GM19463 (cell line): ENCODE results near the gene PTGDR2.

Experiments used
- ATAC-seq: cut with Tn5 transposase; IDR thresholded peaks from one replicate; pipeline ENCODE4 v1.9.1; 2021; ENCODE audit warnings: mild to moderate bottlenecking, moderate library complexity; ENCODE audit not compliant: unreplicated experiment

PTGDR2 gene

DNA sequence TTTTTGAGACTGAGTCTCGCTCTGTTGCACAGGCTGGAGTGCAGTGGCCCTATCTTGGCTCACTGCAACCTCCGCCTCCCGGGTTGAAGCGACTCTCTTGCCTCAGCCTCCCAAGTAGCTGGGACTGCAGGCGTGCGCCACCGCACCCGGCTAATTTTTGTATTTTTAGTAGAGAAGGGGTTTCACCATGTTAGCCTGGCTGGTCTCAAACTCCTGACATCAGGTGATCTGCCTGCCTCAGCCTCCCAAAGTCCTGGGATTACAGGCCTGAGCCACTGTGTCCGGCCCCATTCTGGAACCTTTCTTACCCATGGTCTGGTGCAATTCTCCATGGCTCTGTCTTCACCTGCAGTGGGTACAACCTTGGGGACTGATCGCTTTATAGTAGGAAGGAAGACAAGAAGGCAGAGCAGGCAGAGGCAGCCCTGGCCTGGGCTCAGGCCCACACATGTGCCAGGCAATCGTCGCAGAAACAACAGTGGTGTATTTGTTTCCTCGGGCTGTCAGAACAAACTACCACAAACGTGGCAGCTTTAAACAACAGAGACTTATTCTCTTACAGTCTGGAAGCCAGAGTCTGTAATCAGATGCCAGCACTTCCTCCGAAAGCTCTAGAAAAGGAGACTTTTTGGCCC lies 4.0 kb upstream of the PTGDR2 start:
- no peak for ATAC-seq

GRCh38 chr11:60858731-60859464 lies 3.1 kb upstream of the PTGDR2 start:
- no peak for ATAC-seq

- ATAC-seq = no peak
Observed at GRCh38 chr11:60858236-60858635, 2.5 kb upstream of the PTGDR2 start.

GRCh38 chr11:60857378-60858232 lies 1.9 kb upstream of the PTGDR2 start:
- ATAC-seq = no peak

GRCh38 chr11:60854847-60855725 lies 664 bp downstream of the PTGDR2 start:
- no peak for ATAC-seq

DNA sequence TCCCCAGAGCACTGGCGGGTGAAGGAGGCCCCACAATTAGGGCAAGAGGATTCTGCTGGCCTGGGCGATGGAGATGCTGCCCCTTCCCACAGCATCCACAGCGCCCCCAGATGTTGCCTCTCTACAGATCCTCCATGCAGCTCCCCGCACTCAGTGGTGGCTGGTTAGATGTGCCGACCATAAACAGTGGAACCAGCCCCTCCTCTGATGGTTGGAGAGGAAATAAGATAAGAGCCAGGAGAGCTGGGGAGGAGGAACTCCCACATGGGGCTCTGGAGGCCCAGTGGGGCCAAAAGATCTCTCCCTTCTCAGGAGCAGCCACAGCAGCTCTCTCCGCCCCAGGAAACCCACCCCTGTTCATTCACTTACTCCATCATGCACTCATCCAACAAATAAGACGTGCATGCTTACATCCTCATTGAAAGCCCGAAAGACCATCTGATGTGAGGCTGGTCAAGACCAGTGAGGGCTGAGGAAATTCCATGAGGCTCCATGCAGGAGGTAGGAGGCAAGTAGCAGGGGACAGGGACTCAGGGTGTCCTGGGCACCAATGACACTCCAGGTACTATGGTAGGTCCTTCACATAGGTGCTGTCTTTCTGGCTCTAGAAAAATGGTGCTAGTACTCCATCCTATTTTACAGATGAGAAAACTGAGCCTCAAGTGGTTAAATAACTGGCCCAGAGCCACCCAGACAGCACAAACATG lies 1.5 kb downstream of the PTGDR2 start:
- no peak for ATAC-seq

- ATAC-seq = no peak
Observed at GRCh38 chr11:60852982-60853950, 2.5 kb downstream of the PTGDR2 start.

DNA sequence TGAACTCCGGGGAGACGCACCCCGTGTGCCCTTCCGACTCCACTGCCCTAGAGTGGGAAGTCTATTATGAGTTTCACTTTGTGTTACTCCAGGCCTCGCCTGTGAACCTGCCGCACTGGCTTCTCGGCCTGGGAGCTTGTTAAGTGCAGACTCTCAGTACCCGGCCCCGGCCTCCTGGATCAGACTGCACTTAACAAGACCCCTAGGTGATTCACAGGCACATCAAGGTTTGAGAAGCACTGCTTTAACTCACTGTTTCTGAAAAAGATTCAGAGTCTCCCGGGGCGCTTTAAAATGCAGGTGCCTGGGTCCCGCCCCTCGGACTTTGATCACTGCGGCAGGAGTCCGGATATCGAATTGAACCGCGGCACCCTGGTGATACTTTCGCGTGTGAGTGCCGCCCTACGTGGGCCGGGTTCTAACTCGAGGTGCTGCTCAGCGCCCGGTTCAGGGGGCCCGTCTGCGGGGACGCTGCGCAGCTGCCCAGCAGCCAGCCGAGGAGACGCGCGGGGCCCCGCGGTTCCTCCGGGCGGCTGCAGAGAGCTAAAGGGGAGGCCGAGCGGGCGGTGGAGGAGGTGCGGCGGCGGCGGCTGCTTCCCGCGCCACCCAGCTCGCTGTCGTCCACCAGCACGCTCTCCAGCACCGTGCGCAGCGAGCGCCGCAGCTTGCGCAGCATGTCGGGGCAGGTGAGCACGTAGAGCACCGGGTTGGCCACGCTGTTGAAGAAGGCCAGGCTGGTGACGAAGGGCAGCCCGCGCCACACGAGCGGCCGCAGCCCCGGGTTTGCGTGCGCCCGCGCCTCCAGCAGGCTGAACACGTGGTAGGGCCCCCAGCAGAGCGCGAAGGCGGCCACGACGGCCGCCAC lies 3.4 kb downstream of the PTGDR2 start:
- ATAC-seq = no peak

DNA sequence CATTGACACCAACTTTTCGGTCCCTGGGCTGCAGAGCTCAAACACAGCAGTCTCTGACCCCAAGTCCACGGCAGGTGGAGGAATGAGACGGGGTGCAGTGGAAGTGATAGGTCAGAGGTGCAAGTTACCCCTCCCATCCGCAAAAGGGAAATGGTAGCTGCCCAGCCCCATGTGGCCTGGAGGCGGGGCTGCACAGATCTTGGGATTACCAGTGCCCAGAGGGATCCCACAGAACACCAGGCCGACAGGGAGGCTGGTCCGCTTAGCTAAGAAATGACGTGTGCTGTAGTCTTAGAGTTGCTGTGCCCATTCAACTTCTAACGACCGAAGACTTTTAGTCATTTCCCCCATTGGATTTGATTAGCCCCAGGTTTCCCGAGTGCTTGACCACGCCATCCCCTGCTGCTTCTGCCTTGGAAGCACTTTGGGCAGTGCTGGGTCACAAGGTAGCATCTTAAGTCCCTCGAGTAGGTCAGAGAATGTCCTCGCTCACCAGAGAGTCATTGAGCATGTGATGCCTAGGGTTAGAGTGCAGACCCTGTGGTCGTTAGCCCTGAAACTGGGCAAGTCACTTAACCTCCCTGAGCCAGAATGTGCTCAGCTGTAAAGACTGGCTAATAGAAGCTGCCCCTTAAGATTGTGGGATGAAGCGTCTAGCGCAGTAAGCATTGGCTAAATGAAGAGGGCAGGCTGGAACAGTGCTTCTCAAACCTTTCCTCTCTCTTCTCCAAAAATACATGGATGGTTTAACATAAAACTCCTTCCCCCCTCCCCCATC lies 4.2 kb downstream of the PTGDR2 start:
- no peak for ATAC-seq

DNA sequence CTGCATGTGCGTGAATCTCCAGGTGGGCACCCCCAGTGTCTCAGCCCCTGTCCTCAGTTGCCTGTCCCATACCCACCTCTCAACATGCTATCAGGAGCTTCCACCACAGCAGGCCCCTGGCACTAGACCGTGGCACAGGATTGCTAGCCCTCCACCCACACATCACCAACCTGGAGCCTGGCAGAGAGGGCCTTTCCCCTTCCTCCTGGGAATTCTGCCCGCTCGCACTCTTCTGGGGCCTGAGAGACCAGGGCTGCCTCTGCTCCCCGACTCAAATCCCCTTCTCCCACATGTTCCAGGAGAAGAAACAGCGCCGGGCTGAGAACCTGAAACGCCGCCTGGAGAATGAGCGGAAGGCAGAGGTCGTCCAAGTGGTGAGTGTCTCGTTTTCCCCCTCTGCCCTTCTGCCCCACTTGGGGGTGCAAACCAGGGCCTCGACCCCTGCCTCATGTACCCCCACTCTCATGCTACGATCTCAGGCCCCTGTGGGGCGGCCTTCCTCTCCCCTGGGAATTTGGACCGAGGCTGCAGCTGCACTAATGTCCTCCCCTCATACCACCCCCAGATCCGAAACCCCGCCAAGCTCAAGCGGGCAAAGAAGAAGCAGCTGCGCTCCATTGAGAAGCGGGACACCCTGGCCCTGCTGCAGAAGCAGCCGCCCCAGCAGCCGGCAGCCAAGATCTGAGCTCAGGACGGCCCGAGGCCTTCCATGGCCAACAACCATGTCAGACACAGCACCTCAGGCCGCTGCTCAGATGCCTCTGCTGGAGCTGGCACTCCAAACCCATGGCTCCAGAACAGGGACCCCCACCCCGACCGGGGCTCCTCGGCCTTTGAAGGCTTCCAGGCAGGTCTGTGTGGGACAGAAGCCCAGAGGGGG lies 5.9 kb downstream of the PTGDR2 start:
- ATAC-seq = no peak

GRCh38 chr11:60848714-60849151 lies 7.0 kb downstream of the PTGDR2 start:
- no peak for ATAC-seq

- no peak for ATAC-seq
Observed at GRCh38 chr11:60847896-60848295, 7.9 kb downstream of the PTGDR2 start.

DNA sequence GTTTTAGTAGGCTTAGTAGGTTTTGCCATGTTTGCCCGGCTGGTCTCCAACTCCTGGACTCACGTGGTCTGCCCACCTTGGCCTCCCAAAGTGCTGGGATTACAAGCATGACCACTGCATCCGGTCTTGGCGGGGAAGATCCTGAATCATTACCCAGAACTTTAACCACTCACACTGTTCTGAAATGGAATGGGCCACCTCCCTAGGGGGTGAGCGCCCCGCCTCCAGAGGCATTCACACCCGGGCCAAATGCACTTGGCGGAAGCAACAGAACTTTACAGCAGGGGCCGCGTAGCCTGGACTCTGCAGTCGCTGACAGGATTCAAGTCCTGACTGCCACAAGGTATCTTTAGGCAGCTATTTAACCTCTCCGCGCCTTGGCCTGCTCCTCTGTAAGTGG lies 8.5 kb downstream of the PTGDR2 start:
- ATAC-seq = no peak

DNA sequence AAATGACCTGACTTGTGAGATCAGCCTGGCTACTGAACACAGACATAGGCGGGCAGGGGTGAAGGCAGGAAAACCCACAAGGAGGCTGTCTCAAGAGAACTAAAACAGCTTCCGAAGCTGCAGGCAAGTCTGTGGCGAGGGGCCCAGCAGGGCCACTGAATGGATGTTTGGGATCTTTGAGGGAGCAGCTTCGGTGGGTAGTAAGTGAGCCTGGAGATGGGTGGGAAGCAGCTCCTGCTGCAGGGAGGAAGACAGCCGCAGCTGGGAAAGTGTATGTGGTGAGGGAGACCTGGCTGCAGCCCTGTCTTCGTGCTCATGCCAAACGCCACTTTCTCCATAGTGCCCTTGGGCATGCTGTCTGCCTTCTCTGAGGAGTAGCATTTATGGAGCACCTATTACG lies 10.4 kb downstream of the PTGDR2 start:
- ATAC-seq = no peak

DNA sequence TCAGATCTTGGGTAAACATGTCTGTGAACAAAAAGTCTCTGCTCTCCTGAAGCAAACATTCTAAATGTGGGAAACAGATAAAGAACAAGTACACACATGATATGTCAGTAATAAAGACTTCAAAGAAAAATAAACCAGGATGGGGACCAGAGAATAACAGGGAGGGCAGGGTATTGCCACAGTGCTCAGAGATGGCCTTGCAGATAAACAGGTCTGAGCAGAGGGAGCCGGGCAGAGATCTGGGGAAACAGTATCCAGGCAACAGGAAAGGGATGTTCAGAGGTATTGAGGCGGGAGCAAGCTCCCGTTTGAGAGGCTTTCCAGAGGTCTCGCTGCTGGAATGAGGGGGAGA lies 10.9 kb downstream of the PTGDR2 start:
- no peak for ATAC-seq
